Astrocyte (in vitro differentiated cells and primary cell): ENCODE results near the gene RAB31.

Experiments used
- EZH2 ChIP-seq: IDR thresholded peaks from 2 replicates; pipeline ENCODE4 v1.6.1; 2012; ENCODE audit warnings: mild to moderate bottlenecking, low read length, inconsistent platforms; ENCODE audit not compliant: insufficient read depth
- TF ChIP-seq, protein P1 (sequence below): IDR thresholded peaks from 2 replicates; pipeline ENCODE4 v1.5.1; 2011; ENCODE audit warnings: low read depth, mild to moderate bottlenecking, inconsistent platforms, low read length, moderate library complexity; ENCODE audit not compliant: insufficient read depth

DNA sequence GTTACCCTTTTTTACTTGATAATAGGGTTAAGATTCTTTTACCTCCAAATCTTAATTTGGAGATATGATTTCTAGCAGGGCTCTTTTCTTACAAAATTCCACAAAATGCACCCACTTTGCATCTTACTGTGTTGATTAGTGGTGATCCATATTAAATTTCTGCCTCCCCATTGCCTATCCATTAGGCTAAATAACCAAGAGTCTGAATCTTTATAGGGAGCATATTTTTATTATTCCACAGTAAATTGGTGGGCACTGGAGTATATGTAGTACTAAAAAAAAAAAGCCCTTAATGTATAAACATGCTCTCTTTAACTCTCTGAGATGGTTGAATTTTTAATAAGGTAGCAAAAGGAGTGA, 169.5 kb downstream of the RAB31 start:
- TF ChIP-seq, protein P1, sequence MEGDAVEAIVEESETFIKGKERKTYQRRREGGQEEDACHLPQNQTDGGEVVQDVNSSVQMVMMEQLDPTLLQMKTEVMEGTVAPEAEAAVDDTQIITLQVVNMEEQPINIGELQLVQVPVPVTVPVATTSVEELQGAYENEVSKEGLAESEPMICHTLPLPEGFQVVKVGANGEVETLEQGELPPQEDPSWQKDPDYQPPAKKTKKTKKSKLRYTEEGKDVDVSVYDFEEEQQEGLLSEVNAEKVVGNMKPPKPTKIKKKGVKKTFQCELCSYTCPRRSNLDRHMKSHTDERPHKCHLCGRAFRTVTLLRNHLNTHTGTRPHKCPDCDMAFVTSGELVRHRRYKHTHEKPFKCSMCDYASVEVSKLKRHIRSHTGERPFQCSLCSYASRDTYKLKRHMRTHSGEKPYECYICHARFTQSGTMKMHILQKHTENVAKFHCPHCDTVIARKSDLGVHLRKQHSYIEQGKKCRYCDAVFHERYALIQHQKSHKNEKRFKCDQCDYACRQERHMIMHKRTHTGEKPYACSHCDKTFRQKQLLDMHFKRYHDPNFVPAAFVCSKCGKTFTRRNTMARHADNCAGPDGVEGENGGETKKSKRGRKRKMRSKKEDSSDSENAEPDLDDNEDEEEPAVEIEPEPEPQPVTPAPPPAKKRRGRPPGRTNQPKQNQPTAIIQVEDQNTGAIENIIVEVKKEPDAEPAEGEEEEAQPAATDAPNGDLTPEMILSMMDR = no peak
- TF ChIP-seq EZH2 = no peak
